ENCODE results near the gene OLFM4. TPM values are rescaled to one million over a fixed set of nuclear protein-coding genes. Genes with fewer than 3 reads are reported as not detected.

The OLFM4 gene
- total and polyA plus RNA-seq, 2 of the 8 experiments (the other 6 are each of a cell fraction or from before 2014, with no cell fraction given), result not detected

DNA sequence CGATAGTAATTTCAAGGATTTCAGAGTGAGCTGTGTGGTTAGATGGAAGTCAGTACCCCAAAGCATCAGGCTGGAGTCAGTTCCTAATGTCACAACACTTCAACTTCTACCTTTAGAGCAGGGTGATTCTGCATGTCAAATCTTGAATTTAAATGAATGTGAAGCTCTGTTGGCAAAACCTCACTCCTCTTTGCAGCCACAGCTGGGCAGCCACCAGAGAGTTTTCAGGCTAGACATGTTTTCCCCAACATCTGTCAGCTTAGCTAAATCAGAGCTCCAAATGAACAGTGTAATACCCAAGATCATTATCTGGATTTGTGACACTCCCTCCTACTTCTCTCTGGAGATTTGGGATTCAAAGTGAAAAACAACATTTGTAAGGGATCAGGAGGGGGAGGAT lies 33.7 kb upstream of the OLFM4 start:
- no peak overlapping the region for H3K4me2 ChIP-seq (ENCODE audit: insufficient read depth in 1 of 2, low read depth in 2 of 2, low read length in 2 of 2)
- H2BK5ac ChIP-seq (ENCODE audit: low read depth, low read length), result no peak overlapping the region
- TF ChIP-seq GTF2F1 (IDR thresholded peaks at IDR 0.05; ENCODE audit: borderline replicate concordance, low read depth, low read length) (no peak), POU5F1 (IDR thresholded peaks at IDR 0.05; ENCODE audit: low read depth, low read length) (no peak), BCL11A (IDR thresholded peaks at IDR 0.05; ENCODE audit: low read depth in 2 of 2, low read length in 2 of 2) (no peak), SP1 (IDR thresholded peaks at IDR 0.05; ENCODE audit: low read depth, low read length) (no peak), SP2 (IDR thresholded peaks at IDR 0.05; ENCODE audit: low read length) (no peak), JUND (IDR thresholded peaks at IDR 0.05; ENCODE audit: low read length) (no peak), YY1 (IDR thresholded peaks at IDR 0.05; ENCODE audit: low read depth, low read length) (no peak), SRF (IDR thresholded peaks at IDR 0.05; ENCODE audit: low read depth, low read length) (no peak), HDAC6 (IDR thresholded peaks at IDR 0.05; ENCODE audit: low read depth, low read length) (no peak), KDM5A (IDR thresholded peaks at IDR 0.05; ENCODE audit: low read length) (no peak), RNF2 (IDR thresholded peaks at IDR 0.05; ENCODE audit: borderline replicate concordance, low read depth, low read length, missing control alignments, poor library complexity, severe bottlenecking) (no peak), TBP (IDR thresholded peaks at IDR 0.05; ENCODE audit: low read depth, low read length) (no peak), ZNF274 (IDR thresholded peaks at IDR 0.05; ENCODE audit: borderline replicate concordance, extremely low read depth, low read length) (no peak), JUN (IDR thresholded peaks at IDR 0.05; ENCODE audit: low read depth, low read length) (no peak), BACH1 (IDR thresholded peaks at IDR 0.05; ENCODE audit: low read length) (no peak), EP300 (IDR thresholded peaks at IDR 0.05; ENCODE audit: borderline replicate concordance in 1 of 2, low read depth in 2 of 2, low read length in 2 of 2) (no peak)
- no peaks in the 10 kb centered on the region for H3K27me3 ChIP-seq (replicated peaks in 1 of 4; ENCODE audit: control insufficient read depth in 3 of 4, extremely low read depth in 1 of 4, insufficient read depth in 3 of 4, low read length in 3 of 4)
- H2AK5ac ChIP-seq (ENCODE audit: low read depth, low read length), result no peak overlapping the region
- 68% methylated on average over 1 of the region's 1 CpG; no CpG with 5 or more reads in 1 of the 2 experiments for WGBS, 2 experiments (ENCODE audit: extremely low coverage in 1 of 2, insufficient coverage in 1 of 2, insufficient read length in 1 of 2, insufficient replicate concordance in 2 of 2, low coverage in 1 of 2, low lambda C conversion rate in 2 of 2, missing lambda C conversion rate in 1 of 2)
- no peak overlapping the region for H2BK120ac ChIP-seq (replicated peaks; ENCODE audit: low read depth, low read length)
- no peaks in the 10 kb centered on the region for H4K20me1 ChIP-seq (replicated peaks in 1 of 2; ENCODE audit: control insufficient read depth in 1 of 2, insufficient read depth in 2 of 2, low read length in 2 of 2)
- H3K4me3 ChIP-seq (ENCODE audit: extremely low read depth in 1 of 4, insufficient read depth in 2 of 4, low read depth in 3 of 4, low read length in 4 of 4), result no peak overlapping the region
- H3K79me1 ChIP-seq (ENCODE audit: low read depth, low read length), result no peaks in the 10 kb centered on the region
- H3K9ac ChIP-seq (replicated peaks in 1 of 4; ENCODE audit: extremely low read depth in 1 of 4, low read depth in 3 of 4, low read length in 3 of 4), result no peak overlapping the region
- no peak overlapping the region for H2BK15ac ChIP-seq (ENCODE audit: low read length)
- no peak overlapping the region for H4K91ac ChIP-seq (replicated peaks; ENCODE audit: insufficient read length, low read length)
- peaks cover 0 to 19% (median 7%) of the 10 kb centered on the region in 4 experiments; a peak in 5 of 7 replicates for H3K4me1 ChIP-seq (replicated peaks in 1 of 4; ENCODE audit: control insufficient read depth in 3 of 4, insufficient read depth in 4 of 4, low read length in 3 of 4)
- no peak overlapping the region for H4K8ac ChIP-seq (ENCODE audit: extremely low read depth, insufficient read depth, low read length)
- no peak overlapping the region for H3K23ac ChIP-seq (ENCODE audit: insufficient read length)
- H3K23me2 ChIP-seq (ENCODE audit: low read depth, low read length), result no peaks in the 10 kb centered on the region; the same call in 1 of the 2 replicates
- no peaks in the 10 kb centered on the region for H3K9me3 ChIP-seq (ENCODE audit: insufficient read depth in 2 of 2, low read depth in 1 of 2, low read length in 1 of 2)
- ChIA-PET CTCF (ENCODE audit: partially characterized antibody) (interaction anchor here (0.9 to 4.7 kb wide), 8 partner anchors 11 to 207 kb away, joined by 3 to 21 read pairs (median 6); no protein-coding TSS in a partner anchor), POLR2A (ENCODE audit: partially characterized antibody) (no interaction called here)
- H3K79me2 ChIP-seq (ENCODE audit: control insufficient read depth in 1 of 2, insufficient read depth in 2 of 2, low read length in 2 of 2), result no peaks in the 10 kb centered on the region
- H2BK12ac ChIP-seq (ENCODE audit: low read depth, low read length), result no peak overlapping the region
- no peak overlapping the region for H3K18ac ChIP-seq (ENCODE audit: extremely low read depth, low read length)
- H3K36me3 ChIP-seq (ENCODE audit: control insufficient read depth in 2 of 4, insufficient read depth in 4 of 4, low read length in 3 of 4), result no peaks in the 10 kb centered on the region
- FAIRE-seq (no peak), DNase-seq (ENCODE audit: low read depth in 1 of 2, low spot score in 2 of 2) (no peak)
- H3K14ac ChIP-seq (ENCODE audit: insufficient read length), result no peak overlapping the region
- no peak overlapping the region for H4K5ac ChIP-seq (ENCODE audit: insufficient read length, low read depth, low read length)
- no peak overlapping the region for H3K4ac ChIP-seq (replicated peaks; ENCODE audit: insufficient read length, low read depth, low read length)
- no peak overlapping the region for H3K27ac ChIP-seq (ENCODE audit: low read depth, low read length)
- no peak overlapping the region for H3K56ac ChIP-seq (replicated peaks; ENCODE audit: insufficient read length, low read depth, low read length)
- H2AFZ ChIP-seq (ENCODE audit: low read length), result peak overlapping the region; percentile 54; the same call in 1 of the 2 replicates
- H2BK20ac ChIP-seq (ENCODE audit: low read length), result no peak overlapping the region
